ENCODE data around the gene SEMA3F. TPM values are rescaled to one million over a fixed set of nuclear protein-coding genes. Genes with fewer than 3 reads are reported as not detected.
A peak's percentile ranks its signal among the peaks of the same experiment; 100 is the strongest.

The SEMA3F gene
- total RNA-seq, 2 donors from 2014 or later = 44.8 to 63.2 TPM

DNA sequence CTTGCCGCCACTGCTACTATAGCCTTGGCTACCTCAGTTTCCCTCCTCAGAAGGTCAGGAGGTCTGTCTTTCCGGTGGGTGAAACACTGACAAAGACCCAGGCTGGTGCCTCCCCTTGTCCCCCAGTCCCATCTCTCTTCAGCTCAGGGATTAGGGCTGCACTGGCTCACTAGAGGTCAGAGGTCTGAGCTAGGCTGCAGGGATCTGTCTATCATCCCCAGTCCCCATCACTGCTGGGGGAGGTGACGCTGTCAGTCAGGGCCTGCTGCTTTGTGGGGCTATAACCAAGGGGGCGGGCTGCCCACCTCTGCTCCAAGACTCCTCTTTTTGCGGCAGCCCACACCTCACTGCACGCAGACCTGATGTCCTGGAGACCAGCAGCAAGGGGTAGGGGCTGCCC, 13.7 kb downstream of the SEMA3F start:
- Mint-ChIP-seq H3K27me3 (ENCODE audit: insufficient read depth) (no peaks in the 10 kb centered on the region), H3K9me3 (no peaks in the 10 kb centered on the region), H3K36me3 (ENCODE audit: low read depth) (peaks cover 5% of the 10 kb centered on the region), H3K4me1 (peaks cover 47% of the 10 kb centered on the region), H3K4me3 (no peak overlapping the region), H3K27ac (no peak overlapping the region)
- no peak for DNase-seq
- peaks cover 22% of the 10 kb centered on the region for H3K4me1 ChIP-seq (ENCODE audit: control insufficient read depth, insufficient read depth, low read length)
- H3K27ac ChIP-seq (ENCODE audit: low read depth, low read length) = peak overlapping the region; percentile 44
- H3K27me3 ChIP-seq (ENCODE audit: control insufficient read depth, insufficient read depth, low read length, poor library complexity, severe bottlenecking) = no peaks in the 10 kb centered on the region
- no peak overlapping the region for H3K9ac ChIP-seq (ENCODE audit: extremely low read depth, low read length, poor library complexity, severe bottlenecking)
- no peak overlapping the region for H3K4me3 ChIP-seq (ENCODE audit: low read length)
- no peaks in the 10 kb centered on the region for H3K9me3 ChIP-seq (ENCODE audit: control insufficient read depth, low read length)
- 89 to 92% methylated on average over 3 to 6 of the region's 6 CpGs for WGBS, 2 experiments (ENCODE audit: insufficient coverage in 1 of 2, insufficient read length in 1 of 2)
- H3K36me3 ChIP-seq (ENCODE audit: control insufficient read depth, insufficient read depth, low read length) = no peaks in the 10 kb centered on the region
- no peak for TF ChIP-seq CTCF (conservative IDR thresholded peaks at IDR 0.05)

DNA sequence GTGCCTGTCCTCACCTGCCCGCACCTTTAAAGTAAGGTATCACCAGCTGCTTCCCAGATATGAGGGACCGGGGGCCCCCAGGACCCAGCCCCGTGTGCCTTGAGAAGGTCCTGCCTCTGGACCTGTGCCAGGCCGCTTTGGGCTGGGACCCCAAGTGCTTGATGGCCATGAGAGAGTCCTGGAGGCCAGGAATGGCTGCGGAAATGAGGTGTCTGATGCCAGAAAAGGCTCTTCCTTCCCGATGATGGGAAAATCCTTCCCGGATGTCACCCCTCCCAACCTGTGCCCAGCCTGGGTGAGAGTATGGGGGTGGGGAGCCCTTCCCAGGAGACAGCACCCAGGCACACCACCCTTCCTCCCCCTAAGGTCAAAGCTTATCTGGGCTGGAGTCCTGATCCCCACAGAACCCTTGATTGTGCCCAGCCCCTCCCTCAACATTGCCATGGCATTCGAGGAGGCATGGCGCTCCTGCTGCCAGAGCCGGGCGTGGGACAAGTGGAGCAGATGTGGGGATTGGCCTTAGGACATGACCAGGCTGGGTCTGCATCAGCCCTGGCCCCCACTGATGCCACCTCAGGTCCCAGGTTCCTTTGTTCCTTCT, 14.2 kb downstream of the SEMA3F start:
- Histone ChIP-seq H3K27ac (ENCODE audit: low read depth, low read length) (no peak overlapping the region), H3K4me3 (ENCODE audit: low read length) (no peak overlapping the region), H3K4me1 (ENCODE audit: control insufficient read depth, insufficient read depth, low read length) (peaks cover 22% of the 10 kb centered on the region), H3K9ac (ENCODE audit: extremely low read depth, low read length, poor library complexity, severe bottlenecking) (no peak overlapping the region), H3K27me3 (ENCODE audit: control insufficient read depth, insufficient read depth, low read length, poor library complexity, severe bottlenecking) (no peaks in the 10 kb centered on the region), H3K9me3 (ENCODE audit: control insufficient read depth, low read length) (no peaks in the 10 kb centered on the region), H3K36me3 (ENCODE audit: control insufficient read depth, insufficient read depth, low read length) (peaks cover under 1% of the 10 kb centered on the region)
- WGBS, 2 experiments (ENCODE audit: insufficient coverage in 1 of 2, insufficient read length in 1 of 2) = 96 to 100% methylated on average over 4 to 10 of the region's 11 CpGs
- Mint-ChIP-seq H3K27me3 (ENCODE audit: insufficient read depth) (no peaks in the 10 kb centered on the region), H3K4me3 (no peak overlapping the region), H3K27ac (no peak overlapping the region), H3K36me3 (ENCODE audit: low read depth) (peaks cover 8% of the 10 kb centered on the region), H3K4me1 (peaks cover 47% of the 10 kb centered on the region), H3K9me3 (no peaks in the 10 kb centered on the region)
- DNase-seq = no peak
- no peak for TF ChIP-seq CTCF (conservative IDR thresholded peaks at IDR 0.05)

GRCh38 chr3:50169858-50170257, 14.7 kb downstream of the SEMA3F start:
- Histone ChIP-seq H3K4me3 (ENCODE audit: low read length) (no peak overlapping the region), H3K4me1 (ENCODE audit: control insufficient read depth, insufficient read depth, low read length) (peaks cover 22% of the 10 kb centered on the region), H3K36me3 (ENCODE audit: control insufficient read depth, insufficient read depth, low read length) (peaks cover 5% of the 10 kb centered on the region), H3K27me3 (ENCODE audit: control insufficient read depth, insufficient read depth, low read length, poor library complexity, severe bottlenecking) (no peaks in the 10 kb centered on the region), H3K9ac (ENCODE audit: extremely low read depth, low read length, poor library complexity, severe bottlenecking) (no peak overlapping the region), H3K9me3 (ENCODE audit: control insufficient read depth, low read length) (no peaks in the 10 kb centered on the region), H3K27ac (ENCODE audit: low read depth, low read length) (no peak overlapping the region)
- H3K27me3 Mint-ChIP-seq (ENCODE audit: insufficient read depth) = no peaks in the 10 kb centered on the region
- no CpG with 5 or more reads among the region's 1 CpG for WGBS, 2 experiments (ENCODE audit: insufficient coverage in 1 of 2, insufficient read length in 1 of 2)
- no peaks in the 10 kb centered on the region for H3K9me3 Mint-ChIP-seq
- no peak for DNase-seq
- no peak for TF ChIP-seq CTCF (conservative IDR thresholded peaks at IDR 0.05)
- H3K4me3 Mint-ChIP-seq = no peak overlapping the region
- peaks cover 8% of the 10 kb centered on the region for H3K36me3 Mint-ChIP-seq (ENCODE audit: low read depth)
- H3K27ac Mint-ChIP-seq = no peak overlapping the region
- peaks cover 44% of the 10 kb centered on the region for H3K4me1 Mint-ChIP-seq
